ENCODE results near the gene OSGIN1. TPM values are rescaled to one million over a fixed set of nuclear protein-coding genes. Genes with fewer than 3 reads are reported as not detected.

Gene OSGIN1
- total and polyA plus RNA-seq, 7 donors = 3.6 to 9.9 (median 5.4) TPM

GRCh38 chr16:83971165-83972130, 18.4 kb downstream of the OSGIN1 start:
- WGBS, 2 donors = 40 to 71% methylated on average over 27 of the region's 27 CpGs
- no peaks in the 10 kb centered on the region for H3K9me3 ChIP-seq
- H3K4me1 ChIP-seq = peaks cover 0 to 10% (median 4%) of the 10 kb centered on the region in 4 donors
- no peak for DNase-seq
- intact Hi-C loops (cut with DNase I) = no loop called here
- H3K27me3 ChIP-seq = peaks cover 8 to 18% (median 13%) of the 10 kb centered on the region in 3 donors
- H3K36me3 ChIP-seq = no peaks in the 10 kb centered on the region
- no peak overlapping the region for H3K4me3 ChIP-seq
- no peak for TF ChIP-seq POLR2A (IDR thresholded peaks at IDR 0.05)
- TF ChIP-seq EP300 (IDR thresholded peaks at IDR 0.05) = no peak
- TF ChIP-seq POLR2AphosphoS5 (IDR thresholded peaks at IDR 0.05) = no peak
- TF ChIP-seq CTCF (IDR thresholded peaks at IDR 0.05) = no peak
- H3K27ac ChIP-seq = no peak overlapping the region

- Histone ChIP-seq H3K9me3 (no peaks in the 10 kb centered on the region), H3K4me3 (no peak overlapping the region), H3K4me1 (peaks cover 0 to 10% (median 4%) of the 10 kb centered on the region in 4 donors), H3K36me3 (no peaks in the 10 kb centered on the region), H3K27ac (no peak overlapping the region), H3K27me3 (peaks cover 8 to 18% (median 13%) of the 10 kb centered on the region in 3 donors)
- intact Hi-C loops (cut with DNase I) = no loop called here
- TF ChIP-seq EP300 (IDR thresholded peaks at IDR 0.05) (no peak), POLR2A (IDR thresholded peaks at IDR 0.05) (no peak), CTCF (IDR thresholded peaks at IDR 0.05) (no peak), POLR2AphosphoS5 (IDR thresholded peaks at IDR 0.05) (no peak)
- no peak for DNase-seq
- 83 to 87% methylated on average over 19 of the region's 19 CpGs for WGBS, 2 donors
Observed at GRCh38 chr16:83972256-83973008, 19.4 kb downstream of the OSGIN1 start.

GRCh38 chr16:83973077-83973476, 20.0 kb downstream of the OSGIN1 start:
- Histone ChIP-seq H3K9me3 (peaks cover 0 to 2% (median 0%) of the 10 kb centered on the region in 4 donors), H3K36me3 (no peaks in the 10 kb centered on the region), H3K4me3 (no peak overlapping the region), H3K27me3 (peaks cover 8 to 13% (median 13%) of the 10 kb centered on the region in 3 donors), H3K27ac (no peak overlapping the region), H3K4me1 (peaks cover 0 to 6% (median 3%) of the 10 kb centered on the region in 4 donors)
- DNase-seq = no peak
- 82 to 85% methylated on average over 10 of the region's 10 CpGs for WGBS, 2 donors
- intact Hi-C loops (cut with DNase I) = no loop called here
- TF ChIP-seq CTCF (IDR thresholded peaks at IDR 0.05) (no peak), EP300 (IDR thresholded peaks at IDR 0.05) (no peak), POLR2A (IDR thresholded peaks at IDR 0.05) (no peak)

- no peaks in the 10 kb centered on the region for H3K36me3 ChIP-seq
- peaks cover 0 to 3% (median 1%) of the 10 kb centered on the region in 4 donors for H3K4me1 ChIP-seq
- intact Hi-C loops (cut with DNase I) = no loop called here
- no peak for DNase-seq
- peaks cover 6 to 11% (median 10%) of the 10 kb centered on the region in 3 donors for H3K27me3 ChIP-seq
- no peak overlapping the region for H3K27ac ChIP-seq
- H3K9me3 ChIP-seq = peaks cover 0 to 8% (median 0%) of the 10 kb centered on the region in 4 donors
- WGBS, 2 donors = 83 to 85% methylated on average over 22 of the region's 22 CpGs
- TF ChIP-seq POLR2AphosphoS5 (IDR thresholded peaks at IDR 0.05) = no peak
- TF ChIP-seq POLR2A (IDR thresholded peaks at IDR 0.05) = no peak
- no peak for TF ChIP-seq EP300 (IDR thresholded peaks at IDR 0.05)
- TF ChIP-seq CTCF (IDR thresholded peaks at IDR 0.05) = no peak
- no peak overlapping the region for H3K4me3 ChIP-seq
Observed at GRCh38 chr16:83973581-83974385, 20.7 kb downstream of the OSGIN1 start.
